ENCODE data around the gene FOXK2.

GRCh38 chr17:82605939-82606600 lies 86.5 kb downstream of the FOXK2 start:
- TF ChIP-seq, protein P1, sequence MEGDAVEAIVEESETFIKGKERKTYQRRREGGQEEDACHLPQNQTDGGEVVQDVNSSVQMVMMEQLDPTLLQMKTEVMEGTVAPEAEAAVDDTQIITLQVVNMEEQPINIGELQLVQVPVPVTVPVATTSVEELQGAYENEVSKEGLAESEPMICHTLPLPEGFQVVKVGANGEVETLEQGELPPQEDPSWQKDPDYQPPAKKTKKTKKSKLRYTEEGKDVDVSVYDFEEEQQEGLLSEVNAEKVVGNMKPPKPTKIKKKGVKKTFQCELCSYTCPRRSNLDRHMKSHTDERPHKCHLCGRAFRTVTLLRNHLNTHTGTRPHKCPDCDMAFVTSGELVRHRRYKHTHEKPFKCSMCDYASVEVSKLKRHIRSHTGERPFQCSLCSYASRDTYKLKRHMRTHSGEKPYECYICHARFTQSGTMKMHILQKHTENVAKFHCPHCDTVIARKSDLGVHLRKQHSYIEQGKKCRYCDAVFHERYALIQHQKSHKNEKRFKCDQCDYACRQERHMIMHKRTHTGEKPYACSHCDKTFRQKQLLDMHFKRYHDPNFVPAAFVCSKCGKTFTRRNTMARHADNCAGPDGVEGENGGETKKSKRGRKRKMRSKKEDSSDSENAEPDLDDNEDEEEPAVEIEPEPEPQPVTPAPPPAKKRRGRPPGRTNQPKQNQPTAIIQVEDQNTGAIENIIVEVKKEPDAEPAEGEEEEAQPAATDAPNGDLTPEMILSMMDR (IDR thresholded peaks at IDR 0.05), result no peak
- TF ChIP-seq POLR2A (IDR thresholded peaks at IDR 0.05), result no peak
